Measurements from ENCODE around the gene TLX2. TPM values are rescaled to one million over a fixed set of nuclear protein-coding genes. Genes with fewer than 3 reads are reported as not detected.
"Not testable (repeated sequence)": the region's sequence is repeated elsewhere in the genome, so short reads cannot be mapped to it uniquely, and the experiment has no call there.

TLX2 gene
- total RNA-seq, result 1 to 10 TPM in 1 of 2 donors, under 1 TPM in 1; 0.16 to 1.5 TPM
- 0.45 to 0.70 reads per million in 2 donors for total RNA-seq

DNA sequence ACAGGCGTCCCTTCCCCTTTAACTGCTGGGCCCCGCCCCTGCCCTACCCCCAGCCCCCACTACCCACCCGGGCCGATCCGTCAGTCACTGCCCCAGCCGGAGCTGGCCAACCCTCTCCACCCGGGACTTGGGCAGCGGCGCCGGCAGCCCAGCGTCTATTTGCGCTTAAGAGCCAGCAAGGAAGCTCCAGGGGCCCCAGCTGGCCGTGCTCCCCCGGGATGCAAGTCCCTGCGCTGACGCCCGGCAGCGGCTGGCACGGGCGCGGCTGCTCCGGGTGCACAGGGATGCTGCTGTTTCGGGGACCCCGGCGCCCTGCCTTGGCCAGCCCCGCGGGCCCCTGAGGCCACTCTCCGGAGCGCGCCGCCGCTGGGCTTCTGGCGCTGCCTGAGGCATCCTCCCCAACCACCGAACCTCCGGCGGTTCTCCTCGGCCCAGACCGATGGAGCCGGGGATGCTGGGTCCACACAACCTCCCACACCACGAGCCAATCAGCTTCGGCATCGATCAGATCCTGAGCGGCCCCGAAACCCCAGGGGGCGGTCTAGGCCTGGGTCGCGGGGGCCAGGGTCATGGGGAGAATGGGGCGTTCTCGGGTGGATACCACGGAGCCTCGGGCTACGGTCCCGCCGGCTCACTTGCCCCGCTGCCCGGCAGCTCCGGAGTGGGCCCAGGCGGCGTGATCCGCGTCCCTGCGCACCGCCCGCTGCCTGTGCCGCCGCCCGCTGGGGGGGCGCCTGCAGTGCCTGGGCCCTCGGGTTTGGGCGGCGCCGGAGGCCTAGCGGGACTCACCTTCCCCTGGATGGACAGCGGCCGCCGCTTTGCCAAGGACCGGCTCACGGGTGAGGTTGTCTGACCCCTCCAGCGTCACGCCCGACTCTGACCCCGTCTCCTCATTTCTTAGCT, at the start of gene TLX2:
Gene TLX2, plus strand, starts transcription at position 83 of the 903 bp plus-strand sequence. Its CDS starts 357 bp downstream, at position 440.
- no peaks in the 10 kb centered on the region for H3K9me3 ChIP-seq (ENCODE audit: control insufficient read depth, low read length, poor library complexity, severe bottlenecking)
- H3K27me3 Mint-ChIP-seq, result peaks cover 49% of the 10 kb centered on the region
- ATAC-seq (peak; percentile 15), DNase-seq (no peak)
- H3K4me1 Mint-ChIP-seq, result peaks cover 23% of the 10 kb centered on the region
- H3K27ac Mint-ChIP-seq, result peak within 1 kb of the TSS; percentile 41
- H3K36me3 Mint-ChIP-seq (ENCODE audit: low read depth), result peaks cover 2% of the 10 kb centered on the region
- H3K4me3 Mint-ChIP-seq, result peak within 1 kb of the TSS; percentile 91

DNA sequence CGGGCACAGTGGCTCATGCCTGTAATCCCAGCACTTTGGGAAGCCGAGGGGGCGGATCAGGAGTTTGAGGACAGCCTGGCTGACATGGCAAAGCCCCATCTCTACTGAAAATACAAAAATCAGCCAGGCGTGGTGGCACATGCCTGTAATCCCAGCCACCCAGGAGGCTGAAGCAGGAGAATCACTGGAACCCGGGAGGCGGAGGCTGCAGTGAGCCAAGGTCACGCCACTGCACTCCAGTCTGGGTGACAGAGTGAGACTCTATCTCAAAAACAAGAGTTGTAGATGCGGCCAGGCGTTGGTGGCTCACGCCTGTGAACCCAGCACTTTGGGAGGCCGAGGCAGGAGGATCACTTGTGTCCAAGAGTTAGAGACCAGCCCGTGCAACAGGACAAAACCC, 43.5 kb upstream of the TLX2 start:
- H3K27ac Mint-ChIP-seq, result peak overlapping the region; percentile 89
- DNase-seq; H3K36me3 Mint-ChIP-seq (ENCODE audit: low read depth): not testable (repeated sequence)

DNA sequence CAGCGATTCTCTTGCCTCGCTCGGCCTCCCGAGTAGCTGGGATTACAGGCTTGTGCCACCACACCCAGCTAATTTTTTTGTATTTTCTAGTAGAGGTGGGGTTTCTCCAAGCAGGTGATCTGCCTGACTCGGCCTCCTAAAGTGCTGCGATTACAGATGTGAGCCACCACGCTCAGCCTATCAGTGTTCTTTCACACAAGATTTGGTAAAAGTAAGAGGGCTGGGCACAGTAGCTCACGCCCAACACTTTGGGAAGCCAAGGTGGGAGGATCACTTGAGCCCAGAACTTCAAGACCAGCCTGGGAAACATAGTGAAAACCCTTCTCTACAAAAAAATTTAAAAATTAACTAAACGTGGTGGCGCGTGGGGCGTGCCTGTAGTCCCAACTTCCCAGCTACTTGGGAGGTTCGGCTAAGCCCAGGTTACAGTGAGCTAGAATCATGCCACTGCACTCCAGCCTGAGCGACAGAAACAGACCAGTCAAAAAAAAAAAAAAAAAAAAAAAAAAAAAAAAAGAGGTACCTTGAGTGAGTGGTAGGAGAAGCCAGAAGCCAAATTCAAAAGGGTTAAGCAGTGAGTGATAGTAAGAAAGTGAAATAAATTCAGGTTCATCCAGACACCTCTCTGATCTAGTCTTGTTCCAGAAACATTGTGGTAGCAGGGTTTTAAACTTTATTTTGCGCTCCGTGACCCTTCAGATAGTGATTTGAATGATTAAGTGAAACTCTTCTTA, 42.8 kb upstream of the TLX2 start:
- Mint-ChIP-seq H3K36me3 (ENCODE audit: low read depth) (peaks cover 2% of the 10 kb centered on the region), H3K27ac (peak overlapping the region; percentile 98), H3K4me1 (peaks cover 20% of the 10 kb centered on the region), H3K27me3 (no peaks in the 10 kb centered on the region), H3K4me3 (peak overlapping the region; percentile 94)
- no peak for DNase-seq
- H3K9me3 ChIP-seq (ENCODE audit: control insufficient read depth, low read length, poor library complexity, severe bottlenecking), result no peaks in the 10 kb centered on the region
- ATAC-seq, result no peak

More for the DNA sequence above, 43.5 kb upstream of the TLX2 start:
- H3K9me3 ChIP-seq (ENCODE audit: control insufficient read depth, low read length, poor library complexity, severe bottlenecking); H3K27me3 Mint-ChIP-seq; ATAC-seq: not testable (repeated sequence)
- peak overlapping the region; percentile 76 for H3K4me3 Mint-ChIP-seq
- H3K4me1 Mint-ChIP-seq, result peaks cover 20% of the 10 kb centered on the region

DNA sequence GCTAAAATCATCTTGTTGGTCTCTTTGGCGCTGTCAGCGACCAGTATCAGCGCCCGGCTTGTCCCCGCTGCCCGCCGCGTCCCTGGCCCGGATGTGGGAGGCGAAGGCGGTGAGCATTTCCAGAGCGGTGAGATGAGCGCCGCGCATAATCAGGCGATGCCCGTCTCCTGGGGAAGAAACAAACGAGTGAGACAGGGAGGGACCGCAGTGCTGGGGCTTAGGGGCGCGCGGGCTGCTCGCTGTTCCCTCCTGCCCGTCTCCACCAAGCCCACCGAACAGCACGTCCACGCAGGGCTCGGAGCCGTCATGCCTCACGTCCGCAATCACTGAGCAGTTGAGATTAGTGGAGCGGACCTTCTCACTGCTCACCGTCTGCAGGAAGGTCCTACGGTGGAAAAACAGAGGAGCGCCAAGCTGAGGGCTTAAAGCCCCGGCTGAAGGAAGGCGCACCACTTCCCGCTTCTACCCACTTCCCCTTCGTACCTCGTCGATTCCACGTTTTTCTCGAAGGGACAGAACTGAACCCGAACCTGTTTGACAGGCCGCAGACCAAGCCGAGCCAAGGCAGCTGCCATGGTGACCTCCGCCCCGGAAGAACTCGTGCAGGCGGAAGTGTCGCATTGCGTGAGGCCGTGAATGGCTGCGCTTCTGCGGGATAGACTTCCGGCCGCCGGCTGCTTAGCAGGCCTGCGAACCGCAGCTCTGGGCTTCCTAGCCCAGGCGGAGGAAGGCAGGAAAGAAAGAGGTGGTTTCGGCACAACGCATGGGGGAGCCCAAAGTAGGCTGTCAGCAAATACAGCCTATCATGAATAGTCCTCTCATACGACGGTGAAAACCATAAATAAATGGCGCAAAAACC, 41.9 kb upstream of the TLX2 start, which contains the start of gene MRPL53:
Gene MRPL53, minus strand, starts transcription at position 595 of the 859 bp plus-strand sequence. Its CDS starts 20 bp downstream, at position 575.
- DNase-seq, result peak; percentile 93 to 98 (median 94)
- peak within 1 kb of the TSS; percentile 98 for H3K27ac Mint-ChIP-seq
- H3K9me3 ChIP-seq (ENCODE audit: control insufficient read depth, low read length, poor library complexity, severe bottlenecking), result no peaks in the 10 kb centered on the region
- peaks cover 20% of the 10 kb centered on the region for H3K4me1 Mint-ChIP-seq
- no peaks in the 10 kb centered on the region for H3K27me3 Mint-ChIP-seq
- peak within 1 kb of the TSS; percentile 94 for H3K4me3 Mint-ChIP-seq
- peak; percentile 97 for ATAC-seq
- peaks cover 2% of the 10 kb centered on the region for H3K36me3 Mint-ChIP-seq (ENCODE audit: low read depth)

DNA sequence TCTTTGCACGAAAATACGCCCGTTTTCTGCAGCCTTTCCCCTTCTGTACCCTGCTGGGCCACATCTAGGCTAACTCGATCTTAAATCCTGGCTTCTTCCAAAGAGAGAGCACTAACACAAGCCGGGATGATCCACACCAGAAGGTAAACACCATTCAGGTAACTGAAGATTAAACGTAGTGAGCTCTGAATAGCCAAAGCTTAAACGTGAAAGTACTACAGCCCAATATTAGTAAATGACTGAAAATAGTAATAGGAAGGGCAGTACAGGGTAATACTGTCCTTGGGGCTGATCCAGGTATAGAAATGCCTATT, 41.3 kb upstream of the TLX2 start:
- H3K36me3 Mint-ChIP-seq (ENCODE audit: low read depth), result peaks cover 2% of the 10 kb centered on the region

DNA sequence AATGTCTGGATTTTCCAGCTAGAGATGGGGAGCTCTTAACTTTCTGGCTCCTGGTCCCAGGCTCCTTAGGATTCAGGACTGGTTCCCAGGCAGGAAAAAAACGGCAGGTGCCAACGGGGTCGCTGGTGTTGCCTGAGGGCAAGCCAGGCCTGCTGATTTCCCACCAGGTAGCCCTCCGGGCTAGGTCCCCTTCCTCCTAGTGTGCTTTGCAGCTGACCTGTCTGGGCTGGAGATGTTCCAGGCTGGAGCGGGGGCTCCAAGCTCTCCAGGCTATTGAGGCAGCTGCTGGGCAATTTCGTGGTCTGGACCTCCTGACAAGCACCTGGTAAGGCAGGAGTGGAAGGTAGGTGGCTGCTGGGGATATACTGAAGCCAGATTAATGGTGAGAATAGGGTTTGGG, 39.8 kb upstream of the TLX2 start:
- ATAC-seq (no peak), DNase-seq (no peak)
- no peaks in the 10 kb centered on the region for H3K27me3 Mint-ChIP-seq
- H3K4me1 Mint-ChIP-seq, result peaks cover 22% of the 10 kb centered on the region
- peak overlapping the region; percentile 9 for H3K27ac Mint-ChIP-seq
- H3K9me3 ChIP-seq (ENCODE audit: control insufficient read depth, low read length, poor library complexity, severe bottlenecking), result no peaks in the 10 kb centered on the region
- H3K4me3 Mint-ChIP-seq, result no peak overlapping the region
- peaks cover 2% of the 10 kb centered on the region for H3K36me3 Mint-ChIP-seq (ENCODE audit: low read depth)

More for the DNA sequence above, 41.3 kb upstream of the TLX2 start:
- H3K9me3 ChIP-seq (ENCODE audit: control insufficient read depth, low read length, poor library complexity, severe bottlenecking), result no peaks in the 10 kb centered on the region
- H3K27me3 Mint-ChIP-seq, result no peaks in the 10 kb centered on the region
- no peak for DNase-seq
- no peak for ATAC-seq
- peak overlapping the region; percentile 98 for H3K27ac Mint-ChIP-seq
- peak overlapping the region; percentile 94 for H3K4me3 Mint-ChIP-seq
- H3K4me1 Mint-ChIP-seq, result peaks cover 22% of the 10 kb centered on the region

DNA sequence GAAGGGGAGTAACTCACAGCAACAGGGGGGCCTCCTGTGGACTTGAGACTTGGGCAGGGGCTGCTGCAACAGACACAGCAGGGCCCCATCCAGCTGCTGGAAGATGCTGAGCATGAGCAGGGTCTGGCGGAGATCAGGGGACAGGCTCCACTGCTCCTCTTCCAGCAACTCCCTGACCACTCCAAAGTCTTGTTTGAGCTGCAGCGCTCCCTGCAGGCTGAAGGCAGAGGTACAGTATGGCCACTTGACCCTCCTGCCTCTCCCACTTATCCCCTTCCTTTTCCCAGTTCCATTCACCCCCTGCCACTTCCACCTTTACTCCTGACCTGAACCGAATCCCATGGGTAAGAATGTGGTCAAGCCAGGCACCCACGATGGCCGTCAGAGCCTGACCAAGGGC, 39.4 kb upstream of the TLX2 start:
- ATAC-seq (no peak), DNase-seq (no peak)
- Mint-ChIP-seq H3K36me3 (ENCODE audit: low read depth) (peaks cover 2% of the 10 kb centered on the region), H3K27me3 (no peaks in the 10 kb centered on the region), H3K4me3 (no peak overlapping the region), H3K27ac (peak overlapping the region; percentile 14), H3K4me1 (peaks cover 20% of the 10 kb centered on the region)
- H3K9me3 ChIP-seq (ENCODE audit: control insufficient read depth, low read length, poor library complexity, severe bottlenecking), result no peaks in the 10 kb centered on the region

DNA sequence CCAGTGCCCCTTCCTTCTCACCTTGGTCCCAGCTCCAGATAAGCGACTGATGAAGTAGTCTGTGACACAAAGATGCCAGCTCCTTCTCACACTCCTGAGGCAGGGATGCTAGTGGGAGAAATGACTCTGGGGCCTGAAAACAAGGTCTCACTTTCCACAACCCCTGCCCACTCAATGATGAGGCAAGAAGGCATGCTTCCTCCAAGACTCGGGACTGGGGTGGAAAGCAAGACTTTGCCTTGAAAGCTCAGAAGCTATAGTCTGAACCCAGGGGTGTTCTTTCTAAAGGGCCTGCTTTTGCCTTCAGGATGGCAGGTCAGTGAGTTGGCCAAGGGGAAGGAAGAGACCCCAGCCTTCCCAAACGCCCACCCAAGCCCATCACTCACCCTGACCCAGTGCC, 32.8 kb upstream of the TLX2 start:
- DNase-seq (no peak), ATAC-seq (no peak)
- peaks cover 5% of the 10 kb centered on the region for H3K36me3 Mint-ChIP-seq (ENCODE audit: low read depth)
- peaks cover 25% of the 10 kb centered on the region for H3K4me1 Mint-ChIP-seq
- peak overlapping the region; percentile 98 for H3K27ac Mint-ChIP-seq
- H3K27me3 Mint-ChIP-seq, result no peaks in the 10 kb centered on the region
- no peaks in the 10 kb centered on the region for H3K9me3 ChIP-seq (ENCODE audit: control insufficient read depth, low read length, poor library complexity, severe bottlenecking)
- peak overlapping the region; percentile 97 for H3K4me3 Mint-ChIP-seq

DNA sequence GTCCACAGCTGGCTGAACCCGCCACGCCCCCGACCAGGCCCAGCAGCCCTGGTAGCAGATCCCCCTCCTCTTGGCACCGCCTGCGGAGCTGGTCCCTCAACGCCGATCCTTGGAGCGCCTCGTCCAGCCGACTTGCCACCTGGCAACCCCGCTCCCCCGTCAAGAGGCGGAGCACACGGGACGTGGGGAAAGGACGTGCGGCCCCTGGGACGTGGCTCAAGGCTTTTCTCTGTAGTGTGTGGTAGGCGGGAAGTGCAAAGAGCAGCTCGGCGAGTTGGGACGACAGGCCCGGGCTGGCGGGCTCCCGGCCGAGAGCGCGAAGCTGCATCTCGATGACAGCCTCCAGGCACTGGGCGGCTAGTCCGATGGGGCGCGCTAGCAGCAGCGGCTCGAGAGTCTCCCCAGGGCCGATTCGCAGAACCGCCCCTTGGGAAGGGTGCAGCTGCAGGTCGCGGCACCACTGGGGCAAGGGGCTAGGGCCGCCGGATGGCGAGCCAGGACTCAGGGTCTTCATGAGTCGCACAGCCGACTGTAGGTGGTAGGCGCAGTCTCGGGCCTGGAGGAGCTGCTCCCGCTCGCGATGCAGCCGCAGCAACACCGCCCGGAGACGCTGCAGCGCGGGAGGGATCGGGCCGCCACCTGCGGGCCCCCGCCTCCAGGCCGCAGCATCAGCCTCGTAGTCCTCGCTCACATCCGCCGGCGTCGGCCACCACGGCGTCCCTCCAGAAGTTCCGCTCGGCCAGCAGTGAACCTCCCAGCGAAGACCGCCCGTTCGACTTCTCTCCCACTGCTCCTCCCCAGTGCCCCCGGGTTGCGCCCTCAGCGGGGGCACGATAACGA, 32.1 kb upstream of the TLX2 start:
- peak overlapping the region; percentile 98 for H3K27ac Mint-ChIP-seq
- no peaks in the 10 kb centered on the region for H3K9me3 ChIP-seq (ENCODE audit: control insufficient read depth, low read length, poor library complexity, severe bottlenecking)
- peak overlapping the region; percentile 97 for H3K4me3 Mint-ChIP-seq
- peak; percentile 47 for ATAC-seq
- DNase-seq, result peak; percentile 30 to 44 (median 41)
- peaks cover 5% of the 10 kb centered on the region for H3K36me3 Mint-ChIP-seq (ENCODE audit: low read depth)
- peaks cover 28% of the 10 kb centered on the region for H3K4me1 Mint-ChIP-seq
- no peaks in the 10 kb centered on the region for H3K27me3 Mint-ChIP-seq

DNA sequence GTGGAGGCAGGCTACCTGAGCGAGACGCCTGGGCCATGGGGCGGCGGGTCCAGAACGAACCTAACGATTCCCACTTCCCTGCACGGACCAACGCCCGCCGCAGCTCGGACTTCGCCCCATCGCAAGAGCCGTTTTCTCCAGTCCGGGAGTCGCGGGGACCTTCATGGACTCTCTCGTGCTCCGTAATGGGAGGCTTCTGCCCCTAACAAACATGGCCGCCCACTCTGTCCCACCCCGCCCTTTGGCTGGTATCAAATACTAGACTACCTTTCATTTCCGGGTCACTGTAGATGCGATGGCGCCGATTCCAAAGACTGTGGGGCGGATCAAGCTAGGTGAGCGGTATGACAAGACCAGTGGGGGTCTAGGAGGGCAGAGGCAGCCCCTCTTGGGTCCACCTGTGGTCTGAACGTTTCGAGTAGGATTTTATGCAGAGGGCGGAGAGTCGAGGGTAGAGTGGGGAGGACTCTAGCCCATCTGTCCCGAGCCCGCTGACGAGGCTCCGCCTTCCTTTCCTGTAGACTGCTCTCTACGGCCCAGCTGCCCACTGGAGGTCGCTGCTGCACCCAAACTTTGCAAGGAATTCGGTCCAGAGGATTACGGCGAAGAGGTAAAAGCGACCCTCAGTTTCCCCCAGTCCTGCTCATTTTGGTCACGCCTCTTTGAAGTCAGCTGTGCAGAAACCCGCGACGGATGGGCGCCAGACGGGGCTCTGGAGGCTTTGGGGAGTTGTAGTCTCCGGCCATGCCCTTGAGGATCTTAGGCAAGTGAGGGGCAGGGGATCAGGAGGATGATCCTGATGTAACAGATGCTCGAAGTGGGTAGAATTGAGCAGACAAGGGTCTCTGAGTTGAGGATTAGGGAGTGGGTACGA, 31.2 kb upstream of the TLX2 start, which contains the start of the genes CCDC142 and TTC31:
Gene CCDC142, minus strand, starts transcription at position 198 of the 874 bp plus-strand sequence. Its CDS starts 161 bp downstream, at position 37.
Gene TTC31, plus strand, starts transcription at position 281 of the 874 bp plus-strand sequence. Its CDS starts 15 bp downstream, at position 296.
- Mint-ChIP-seq H3K27me3 (no peaks in the 10 kb centered on the region), H3K4me3 (peak within 1 kb of the TSS; percentile 97), H3K4me1 (peaks cover 26% of the 10 kb centered on the region), H3K27ac (peak within 1 kb of the TSS; percentile 98), H3K36me3 (ENCODE audit: low read depth) (peaks cover 5% of the 10 kb centered on the region)
- DNase-seq (peak; percentile 76 to 85 (median 84)), ATAC-seq (peak; percentile 93)
- H3K9me3 ChIP-seq (ENCODE audit: control insufficient read depth, low read length, poor library complexity, severe bottlenecking), result no peaks in the 10 kb centered on the region

DNA sequence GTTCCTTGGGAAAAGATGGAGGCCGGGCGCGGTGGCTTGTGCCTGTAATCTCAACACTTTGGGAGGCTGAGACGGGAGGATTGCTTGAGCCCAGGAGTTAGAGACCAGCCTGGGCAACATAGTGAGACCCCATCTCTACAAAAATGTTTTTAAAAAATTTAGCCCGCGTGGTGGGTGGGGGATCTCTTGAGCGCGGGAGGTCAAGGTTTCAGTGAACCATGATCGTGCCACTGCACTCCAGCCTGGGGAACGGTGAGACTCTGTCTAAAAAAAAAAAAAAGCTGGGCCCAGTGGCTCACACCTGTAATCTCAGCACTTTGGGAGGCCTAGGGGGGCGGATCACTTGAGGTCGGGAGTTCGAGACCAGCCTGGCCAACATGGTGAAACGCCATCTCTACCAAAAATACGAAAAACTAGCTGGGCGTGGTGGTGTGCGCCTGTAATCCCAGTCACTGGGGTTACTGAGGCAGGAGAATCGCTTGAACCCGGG, 30.5 kb upstream of the TLX2 start:
- Mint-ChIP-seq H3K4me3 (peak overlapping the region; percentile 97), H3K27ac (peak overlapping the region; percentile 98), H3K4me1 (peaks cover 26% of the 10 kb centered on the region)
- ATAC-seq; H3K36me3 Mint-ChIP-seq (ENCODE audit: low read depth); H3K27me3 Mint-ChIP-seq; H3K9me3 ChIP-seq (ENCODE audit: control insufficient read depth, low read length, poor library complexity, severe bottlenecking); DNase-seq: not testable (repeated sequence)
